A673 (cell line): Measurements from ENCODE around the gene GAL3ST1.

ENCODE experiments used
- CTCF ChIP-seq: fragments of 300-800, 200-600 bp; sonication (generic); conservative IDR thresholded peaks from 2 replicates; pipeline ENCODE4 v1.5.1; 2017; ENCODE audit warnings: low read depth, mild to moderate bottlenecking, antibody characterized with exemption, low read length, moderate library complexity, mixed read lengths
- EZH2 ChIP-seq: fragments of 200-600 bp; sonication (generic); IDR thresholded peaks from 2 replicates; pipeline ENCODE4 v1.6.1; 2017; ENCODE audit warnings: borderline replicate concordance, low read depth, mild to moderate bottlenecking, mixed read lengths, antibody characterized with exemption, low read length; ENCODE audit not compliant: poor library complexity, severe bottlenecking

GRCh38 chr22:30573594-30574094 lies 821 bp downstream of the GAL3ST1 start:
- TF ChIP-seq CTCF = no peak
- no peak for TF ChIP-seq EZH2
